ENCODE data around the gene WDR37.

Gene WDR37

DNA sequence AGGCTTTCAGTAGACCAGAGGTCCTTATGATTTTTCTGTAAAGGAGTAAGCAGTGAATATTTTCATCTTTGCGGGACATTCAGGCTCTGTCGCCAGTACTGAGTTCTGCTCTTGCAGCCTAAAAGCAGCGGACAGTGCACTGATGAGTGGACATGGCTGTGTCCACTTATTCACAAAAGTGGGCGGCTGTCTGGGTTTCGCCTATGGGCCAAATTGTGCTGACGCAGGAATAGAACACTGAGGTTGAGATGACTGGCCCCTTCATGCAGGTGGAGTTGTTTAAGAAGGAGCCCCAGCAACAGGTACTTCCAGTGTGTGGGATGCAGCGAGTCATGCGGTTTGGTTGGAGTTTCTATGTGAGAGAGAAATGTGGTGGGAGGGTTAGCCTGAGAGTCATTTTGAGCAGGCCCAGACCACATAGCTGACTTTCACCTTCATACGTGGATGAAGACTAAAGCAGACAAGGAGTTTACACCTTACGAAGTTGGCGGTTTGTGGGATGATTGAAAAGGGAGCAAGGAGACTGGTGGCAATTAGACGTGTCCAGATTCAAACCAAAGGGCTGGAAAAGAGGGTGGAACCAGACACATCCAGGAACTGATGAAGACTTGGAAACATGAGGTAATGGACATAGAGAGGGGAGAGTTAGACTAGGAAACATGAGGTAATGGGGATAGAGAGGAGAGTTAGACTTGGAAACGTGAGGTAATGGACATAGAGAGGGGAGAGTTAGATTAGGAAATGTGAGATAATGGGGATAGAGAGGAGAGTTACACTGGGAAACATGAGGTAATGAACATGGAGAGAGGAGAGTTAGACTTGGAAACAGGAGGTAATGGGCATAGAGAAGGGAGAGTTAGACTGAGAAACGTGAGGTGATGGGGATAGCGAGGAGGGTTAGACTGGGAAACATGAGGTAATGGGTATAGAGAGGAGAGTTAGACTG lies 38.2 kb downstream of the WDR37 start:
- no peak for DNase-seq (ENCODE audit: low read depth)
- no peak overlapping the region for H3K4me3 ChIP-seq (replicated peaks; ENCODE audit: low read depth, low read length)
- TF ChIP-seq, protein P1, sequence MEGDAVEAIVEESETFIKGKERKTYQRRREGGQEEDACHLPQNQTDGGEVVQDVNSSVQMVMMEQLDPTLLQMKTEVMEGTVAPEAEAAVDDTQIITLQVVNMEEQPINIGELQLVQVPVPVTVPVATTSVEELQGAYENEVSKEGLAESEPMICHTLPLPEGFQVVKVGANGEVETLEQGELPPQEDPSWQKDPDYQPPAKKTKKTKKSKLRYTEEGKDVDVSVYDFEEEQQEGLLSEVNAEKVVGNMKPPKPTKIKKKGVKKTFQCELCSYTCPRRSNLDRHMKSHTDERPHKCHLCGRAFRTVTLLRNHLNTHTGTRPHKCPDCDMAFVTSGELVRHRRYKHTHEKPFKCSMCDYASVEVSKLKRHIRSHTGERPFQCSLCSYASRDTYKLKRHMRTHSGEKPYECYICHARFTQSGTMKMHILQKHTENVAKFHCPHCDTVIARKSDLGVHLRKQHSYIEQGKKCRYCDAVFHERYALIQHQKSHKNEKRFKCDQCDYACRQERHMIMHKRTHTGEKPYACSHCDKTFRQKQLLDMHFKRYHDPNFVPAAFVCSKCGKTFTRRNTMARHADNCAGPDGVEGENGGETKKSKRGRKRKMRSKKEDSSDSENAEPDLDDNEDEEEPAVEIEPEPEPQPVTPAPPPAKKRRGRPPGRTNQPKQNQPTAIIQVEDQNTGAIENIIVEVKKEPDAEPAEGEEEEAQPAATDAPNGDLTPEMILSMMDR (IDR thresholded peaks at IDR 0.05; ENCODE audit: low read length, missing control alignments) = no peak

DNA sequence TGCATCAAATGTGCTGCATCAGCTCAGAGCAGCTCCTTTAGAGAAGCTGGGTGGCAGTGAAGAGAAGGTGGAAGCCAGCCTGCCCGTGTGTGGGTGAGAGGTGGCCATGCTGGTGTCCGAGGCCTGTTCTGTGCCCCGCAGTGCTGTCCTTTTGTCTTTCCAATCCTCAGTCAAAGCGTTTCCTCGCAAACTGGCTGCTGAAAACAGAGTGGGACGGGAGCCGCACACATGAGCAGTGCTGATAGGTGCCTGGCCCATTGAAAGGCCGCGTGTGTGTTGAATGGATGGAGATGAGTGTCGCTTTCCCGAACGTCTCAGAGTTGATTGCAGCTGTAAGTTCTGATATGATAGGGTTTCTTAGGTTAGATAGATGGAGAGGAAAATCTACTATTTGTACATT lies 39.3 kb downstream of the WDR37 start:
- H3K4me3 ChIP-seq (replicated peaks; ENCODE audit: low read depth, low read length) = no peak overlapping the region
- TF ChIP-seq, protein P1 (IDR thresholded peaks at IDR 0.05; ENCODE audit: low read length, missing control alignments) = no peak
- DNase-seq (ENCODE audit: low read depth) = no peak

DNA sequence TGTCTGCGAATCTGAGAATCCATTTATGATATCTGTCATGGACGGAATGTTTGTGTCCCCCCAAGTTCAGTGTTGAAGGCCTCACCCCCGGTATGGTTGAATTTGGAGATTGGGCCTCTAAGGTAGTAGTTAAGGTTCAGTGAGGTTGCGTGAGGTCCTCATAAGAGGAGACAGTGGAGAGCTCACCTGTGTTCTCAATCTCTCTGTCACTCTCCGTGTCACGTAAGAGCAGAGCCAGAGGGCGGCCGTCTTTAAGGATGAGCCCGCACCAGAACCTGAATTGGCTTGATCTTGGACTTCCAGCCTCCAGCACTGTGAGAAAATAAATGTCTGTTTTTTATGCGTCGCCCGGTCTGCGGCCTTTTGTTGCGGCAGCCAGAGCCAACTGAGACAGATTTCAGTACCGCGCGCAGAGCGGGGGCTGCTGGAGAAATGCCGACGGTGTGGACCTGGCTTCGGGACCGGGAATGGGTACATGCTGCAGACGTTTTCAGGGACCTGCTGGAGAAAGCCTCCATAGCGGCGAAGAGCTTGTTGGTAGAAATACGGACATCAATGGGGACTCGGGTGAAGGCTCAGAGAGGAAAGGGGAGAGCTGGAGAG lies 40.2 kb downstream of the WDR37 start:
- DNase-seq (ENCODE audit: low read depth) = no peak
- H3K4me3 ChIP-seq (replicated peaks; ENCODE audit: low read depth, low read length) = no peak overlapping the region
- TF ChIP-seq, protein P1 (IDR thresholded peaks at IDR 0.05; ENCODE audit: low read length, missing control alignments) = no peak

DNA sequence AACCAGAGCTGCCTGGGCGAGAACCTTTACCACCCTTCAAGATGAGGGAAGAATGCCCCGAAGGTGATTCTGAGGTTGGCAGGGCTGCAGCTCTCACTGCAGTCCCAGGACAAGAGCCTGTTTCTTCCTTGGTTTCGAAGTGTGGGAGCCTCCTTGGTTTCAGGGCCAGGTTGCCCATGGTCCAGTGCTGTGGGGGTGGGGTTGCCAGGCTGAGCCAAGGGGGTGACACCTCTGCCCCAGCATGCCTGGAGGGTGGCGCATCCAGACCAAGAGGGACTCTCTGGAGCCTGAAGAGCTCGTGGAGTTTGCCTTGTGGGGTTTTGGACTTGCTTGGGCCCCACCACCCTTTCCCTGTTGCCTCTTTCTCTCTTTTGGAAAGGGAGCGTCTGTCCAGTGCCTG lies 41.3 kb downstream of the WDR37 start:
- TF ChIP-seq, protein P1 (IDR thresholded peaks at IDR 0.05; ENCODE audit: low read length, missing control alignments) = no peak
- H3K4me3 ChIP-seq (replicated peaks; ENCODE audit: low read depth, low read length) = no peak overlapping the region
- DNase-seq (ENCODE audit: low read depth) = no peak

DNA sequence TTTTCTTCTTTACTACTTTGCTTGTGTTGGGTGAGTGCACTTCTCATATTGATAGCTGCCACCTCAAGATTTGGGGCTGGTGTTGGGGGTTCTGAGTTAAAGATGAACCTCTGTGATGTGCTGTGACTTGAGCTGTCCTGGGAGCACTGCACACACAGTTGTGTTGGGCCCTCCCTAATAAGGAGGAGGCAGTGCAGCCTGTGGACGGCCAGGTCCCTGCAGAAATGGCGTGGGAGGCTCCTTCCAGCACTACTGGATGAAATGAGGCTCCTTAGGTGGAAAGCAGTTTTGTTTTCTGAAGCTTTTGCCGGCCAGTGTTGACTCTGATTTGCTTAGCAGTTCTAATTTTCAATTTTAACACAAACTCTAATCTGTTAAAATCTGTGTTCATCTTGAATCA lies 44.0 kb downstream of the WDR37 start:
- TF ChIP-seq, protein P1 (IDR thresholded peaks at IDR 0.05; ENCODE audit: low read length, missing control alignments) = no peak
- DNase-seq (ENCODE audit: low read depth) = peak; percentile 17
- no peak overlapping the region for H3K4me3 ChIP-seq (replicated peaks; ENCODE audit: low read depth, low read length)

DNA sequence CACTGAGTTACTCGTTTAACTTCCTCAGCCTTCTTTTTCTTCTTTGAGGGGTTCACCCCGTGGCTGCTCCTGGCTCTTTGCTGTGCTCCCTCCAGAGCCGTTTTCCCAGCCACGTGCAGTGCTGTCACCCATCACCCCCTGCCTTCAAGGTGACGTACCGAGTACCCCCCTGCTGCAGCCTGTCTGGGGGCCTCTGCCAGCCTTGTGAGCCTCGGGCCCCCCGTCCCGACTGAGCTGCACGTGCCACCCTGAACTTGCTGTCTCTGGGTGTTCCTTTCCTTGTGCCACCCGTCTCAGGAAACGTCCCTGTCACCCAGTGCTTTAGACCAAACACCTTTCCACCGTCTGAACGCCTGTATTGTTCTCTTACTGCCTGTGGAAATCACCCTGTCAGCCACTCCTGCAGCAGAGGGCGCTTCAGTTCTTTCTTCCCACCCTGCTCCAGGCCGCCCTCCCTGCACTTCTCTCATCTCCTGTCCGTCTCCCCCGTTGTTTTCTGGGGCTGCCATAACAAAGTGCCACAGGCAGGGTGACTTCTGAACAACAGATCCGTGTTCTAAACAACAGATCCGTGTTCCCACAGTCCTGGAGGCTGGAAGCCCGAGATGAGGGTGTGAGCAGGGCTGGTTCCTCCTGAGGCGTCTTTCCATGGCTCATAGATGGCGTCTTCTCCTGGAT lies 44.6 kb downstream of the WDR37 start:
- TF ChIP-seq, protein P1 (IDR thresholded peaks at IDR 0.05; ENCODE audit: low read length, missing control alignments) = no peak
- H3K4me3 ChIP-seq (replicated peaks; ENCODE audit: low read depth, low read length) = no peak overlapping the region
- no peak for DNase-seq (ENCODE audit: low read depth)
